Liver (tissue), 3 donors: ENCODE data around the gene F13B.

ENCODE experiments used
- FOXA1 ChIP-seq: IDR thresholded peaks from 2 replicates; pipeline ENCODE4 v1.6.1; 2016; ENCODE audit warnings: antibody characterized with exemption
- GABPA ChIP-seq, 2 donors: IDR thresholded peaks in 1 of 2; conservative IDR thresholded peaks in 1 of 2; 2 replicates each; pipeline ENCODE4 v1.6.1; 2016; ENCODE audit warnings: antibody characterized with exemption in 2 of 2, mild to moderate bottlenecking in 1 of 2, moderate library complexity in 1 of 2
- JUND ChIP-seq, 2 donors: IDR thresholded peaks; 2 replicates each; pipeline ENCODE4 v1.6.1; 2016; ENCODE audit warnings: antibody characterized with exemption in 2 of 2
- RAD21 ChIP-seq, 2 donors: IDR thresholded peaks; 2 replicates each; pipeline ENCODE4 v1.6.1; 2016; ENCODE audit warnings: antibody characterized with exemption in 2 of 2, mild to moderate bottlenecking in 2 of 2
- SP1 ChIP-seq: IDR thresholded peaks from 2 replicates; pipeline ENCODE4 v1.6.1; 2018; ENCODE audit warnings: antibody characterized with exemption, mild to moderate bottlenecking
- TAF1 ChIP-seq: conservative IDR thresholded peaks from 2 replicates; pipeline ENCODE4 v1.6.1; 2016; ENCODE audit warnings: antibody characterized with exemption, mild to moderate bottlenecking
- YY1 ChIP-seq: IDR thresholded peaks from 2 replicates; pipeline ENCODE4 v1.6.1; 2016; ENCODE audit warnings: antibody characterized with exemption, mild to moderate bottlenecking
- TF ChIP-seq, protein P1 (sequence below): fragments of 150-350 bp; IDR thresholded peaks from 2 replicates; pipeline ENCODE4 v1.5.1; 2017; ENCODE audit warnings: improper control_type of control experiment, low read depth, low read length; ENCODE audit not compliant: missing input control
- TF ChIP-seq, protein P2 (sequence below): IDR thresholded peaks from 2 replicates; pipeline ENCODE4 v1.6.1; 2016; ENCODE audit warnings: antibody characterized with exemption
- TF ChIP-seq, protein P3 (sequence below): IDR thresholded peaks from 2 replicates; pipeline ENCODE4 v1.6.1; 2016; ENCODE audit warnings: antibody characterized with exemption, mild to moderate bottlenecking
- TF ChIP-seq, protein P4 (sequence below): IDR thresholded peaks from 2 replicates; pipeline ENCODE4 v1.6.1; 2016; ENCODE audit warnings: antibody characterized with exemption
- TF ChIP-seq, protein P5 (sequence below): IDR thresholded peaks from 2 replicates; pipeline ENCODE4 v1.6.1; 2016; ENCODE audit warnings: antibody characterized with exemption
- donor health status: healthy.
- donor health status: healthy.

DNA sequence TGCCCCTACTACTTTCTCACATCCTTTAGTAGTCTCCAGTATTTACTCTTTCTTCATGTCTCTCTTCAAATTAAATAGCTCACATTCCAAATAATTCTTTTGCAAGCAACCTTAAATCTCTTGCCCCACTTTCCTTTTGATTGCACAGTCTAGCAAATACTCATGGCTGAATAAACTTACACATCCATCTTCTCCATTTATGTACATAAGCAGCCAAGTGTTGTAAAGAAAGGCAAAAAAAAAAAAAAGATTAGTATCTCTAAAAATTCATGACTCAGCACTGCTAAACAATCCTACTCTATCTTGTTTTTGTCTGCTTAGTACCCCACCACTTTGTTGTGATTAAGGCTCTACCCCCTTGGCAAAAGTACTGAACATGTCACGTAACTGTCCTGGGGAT is 42.6 kb downstream of the F13B start:
- TF ChIP-seq, protein P1, sequence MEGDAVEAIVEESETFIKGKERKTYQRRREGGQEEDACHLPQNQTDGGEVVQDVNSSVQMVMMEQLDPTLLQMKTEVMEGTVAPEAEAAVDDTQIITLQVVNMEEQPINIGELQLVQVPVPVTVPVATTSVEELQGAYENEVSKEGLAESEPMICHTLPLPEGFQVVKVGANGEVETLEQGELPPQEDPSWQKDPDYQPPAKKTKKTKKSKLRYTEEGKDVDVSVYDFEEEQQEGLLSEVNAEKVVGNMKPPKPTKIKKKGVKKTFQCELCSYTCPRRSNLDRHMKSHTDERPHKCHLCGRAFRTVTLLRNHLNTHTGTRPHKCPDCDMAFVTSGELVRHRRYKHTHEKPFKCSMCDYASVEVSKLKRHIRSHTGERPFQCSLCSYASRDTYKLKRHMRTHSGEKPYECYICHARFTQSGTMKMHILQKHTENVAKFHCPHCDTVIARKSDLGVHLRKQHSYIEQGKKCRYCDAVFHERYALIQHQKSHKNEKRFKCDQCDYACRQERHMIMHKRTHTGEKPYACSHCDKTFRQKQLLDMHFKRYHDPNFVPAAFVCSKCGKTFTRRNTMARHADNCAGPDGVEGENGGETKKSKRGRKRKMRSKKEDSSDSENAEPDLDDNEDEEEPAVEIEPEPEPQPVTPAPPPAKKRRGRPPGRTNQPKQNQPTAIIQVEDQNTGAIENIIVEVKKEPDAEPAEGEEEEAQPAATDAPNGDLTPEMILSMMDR, result no peak
- TF ChIP-seq GABPA (IDR thresholded peaks at IDR 0.05 in 1 of 2, conservative IDR thresholded peaks at IDR 0.05 in 1 of 2), result no peak
- TF ChIP-seq JUND (IDR thresholded peaks at IDR 0.05), result no peak
- TF ChIP-seq, protein P2, sequence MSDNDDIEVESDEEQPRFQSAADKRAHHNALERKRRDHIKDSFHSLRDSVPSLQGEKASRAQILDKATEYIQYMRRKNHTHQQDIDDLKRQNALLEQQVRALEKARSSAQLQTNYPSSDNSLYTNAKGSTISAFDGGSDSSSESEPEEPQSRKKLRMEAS, result no peak
- no peak for TF ChIP-seq RAD21 (IDR thresholded peaks at IDR 0.05)
- TF ChIP-seq FOXA1, result no peak
- no peak for TF ChIP-seq YY1
- TF ChIP-seq TAF1, result no peak
- TF ChIP-seq, protein P3, sequence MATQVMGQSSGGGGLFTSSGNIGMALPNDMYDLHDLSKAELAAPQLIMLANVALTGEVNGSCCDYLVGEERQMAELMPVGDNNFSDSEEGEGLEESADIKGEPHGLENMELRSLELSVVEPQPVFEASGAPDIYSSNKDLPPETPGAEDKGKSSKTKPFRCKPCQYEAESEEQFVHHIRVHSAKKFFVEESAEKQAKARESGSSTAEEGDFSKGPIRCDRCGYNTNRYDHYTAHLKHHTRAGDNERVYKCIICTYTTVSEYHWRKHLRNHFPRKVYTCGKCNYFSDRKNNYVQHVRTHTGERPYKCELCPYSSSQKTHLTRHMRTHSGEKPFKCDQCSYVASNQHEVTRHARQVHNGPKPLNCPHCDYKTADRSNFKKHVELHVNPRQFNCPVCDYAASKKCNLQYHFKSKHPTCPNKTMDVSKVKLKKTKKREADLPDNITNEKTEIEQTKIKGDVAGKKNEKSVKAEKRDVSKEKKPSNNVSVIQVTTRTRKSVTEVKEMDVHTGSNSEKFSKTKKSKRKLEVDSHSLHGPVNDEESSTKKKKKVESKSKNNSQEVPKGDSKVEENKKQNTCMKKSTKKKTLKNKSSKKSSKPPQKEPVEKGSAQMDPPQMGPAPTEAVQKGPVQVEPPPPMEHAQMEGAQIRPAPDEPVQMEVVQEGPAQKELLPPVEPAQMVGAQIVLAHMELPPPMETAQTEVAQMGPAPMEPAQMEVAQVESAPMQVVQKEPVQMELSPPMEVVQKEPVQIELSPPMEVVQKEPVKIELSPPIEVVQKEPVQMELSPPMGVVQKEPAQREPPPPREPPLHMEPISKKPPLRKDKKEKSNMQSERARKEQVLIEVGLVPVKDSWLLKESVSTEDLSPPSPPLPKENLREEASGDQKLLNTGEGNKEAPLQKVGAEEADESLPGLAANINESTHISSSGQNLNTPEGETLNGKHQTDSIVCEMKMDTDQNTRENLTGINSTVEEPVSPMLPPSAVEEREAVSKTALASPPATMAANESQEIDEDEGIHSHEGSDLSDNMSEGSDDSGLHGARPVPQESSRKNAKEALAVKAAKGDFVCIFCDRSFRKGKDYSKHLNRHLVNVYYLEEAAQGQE, result no peak
- TF ChIP-seq, protein P4, sequence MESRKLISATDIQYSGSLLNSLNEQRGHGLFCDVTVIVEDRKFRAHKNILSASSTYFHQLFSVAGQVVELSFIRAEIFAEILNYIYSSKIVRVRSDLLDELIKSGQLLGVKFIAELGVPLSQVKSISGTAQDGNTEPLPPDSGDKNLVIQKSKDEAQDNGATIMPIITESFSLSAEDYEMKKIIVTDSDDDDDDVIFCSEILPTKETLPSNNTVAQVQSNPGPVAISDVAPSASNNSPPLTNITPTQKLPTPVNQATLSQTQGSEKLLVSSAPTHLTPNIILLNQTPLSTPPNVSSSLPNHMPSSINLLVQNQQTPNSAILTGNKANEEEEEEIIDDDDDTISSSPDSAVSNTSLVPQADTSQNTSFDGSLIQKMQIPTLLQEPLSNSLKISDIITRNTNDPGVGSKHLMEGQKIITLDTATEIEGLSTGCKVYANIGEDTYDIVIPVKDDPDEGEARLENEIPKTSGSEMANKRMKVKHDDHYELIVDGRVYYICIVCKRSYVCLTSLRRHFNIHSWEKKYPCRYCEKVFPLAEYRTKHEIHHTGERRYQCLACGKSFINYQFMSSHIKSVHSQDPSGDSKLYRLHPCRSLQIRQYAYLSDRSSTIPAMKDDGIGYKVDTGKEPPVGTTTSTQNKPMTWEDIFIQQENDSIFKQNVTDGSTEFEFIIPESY, result no peak
- TF ChIP-seq SP1, result no peak
- TF ChIP-seq, protein P5, sequence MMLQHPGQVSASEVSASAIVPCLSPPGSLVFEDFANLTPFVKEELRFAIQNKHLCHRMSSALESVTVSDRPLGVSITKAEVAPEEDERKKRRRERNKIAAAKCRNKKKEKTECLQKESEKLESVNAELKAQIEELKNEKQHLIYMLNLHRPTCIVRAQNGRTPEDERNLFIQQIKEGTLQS, result no peak
